ENCODE measurements around the gene SPNS1.
"Not testable (repeated sequence)": the region's sequence is repeated elsewhere in the genome, so short reads cannot be mapped to it uniquely, and the experiment has no call there.

The SPNS1 gene

GRCh38 chr16:28958836-28959235, 15.7 kb upstream of the SPNS1 start:
- 92 to 95% methylated on average over 4 to 5 of the region's 6 CpGs for WGBS, 2 experiments (ENCODE audit: insufficient coverage in 2 of 2)
- peaks cover 92% of the 10 kb centered on the region for H3K36me3 ChIP-seq (ENCODE audit: control insufficient read depth, insufficient read depth, low read length)
- no peak overlapping the region for H3K4me3 ChIP-seq (ENCODE audit: extremely low read depth, insufficient read depth, low read length, poor library complexity, severe bottlenecking)
- H3K27ac ChIP-seq (ENCODE audit: low read depth, low read length, severe bottlenecking): no peak overlapping the region
- H3K4me1 ChIP-seq (ENCODE audit: control insufficient read depth, insufficient read depth, low read length, poor library complexity, severe bottlenecking): no peaks in the 10 kb centered on the region
- H3K9me3 ChIP-seq (ENCODE audit: control insufficient read depth, low read length): no peaks in the 10 kb centered on the region

GRCh38 chr16:28964072-28964471, 10.5 kb upstream of the SPNS1 start:
- Histone ChIP-seq H3K36me3 (ENCODE audit: control insufficient read depth, insufficient read depth, low read length) (peaks cover 57% of the 10 kb centered on the region), H3K4me3 (ENCODE audit: extremely low read depth, insufficient read depth, low read length, poor library complexity, severe bottlenecking) (no peak overlapping the region), H3K4me1 (ENCODE audit: control insufficient read depth, insufficient read depth, low read length, poor library complexity, severe bottlenecking) (no peaks in the 10 kb centered on the region), H3K27ac (ENCODE audit: low read depth, low read length, severe bottlenecking) (no peak overlapping the region), H3K9me3 (ENCODE audit: control insufficient read depth, low read length) (no peaks in the 10 kb centered on the region)
- WGBS, 2 experiments (ENCODE audit: insufficient coverage in 2 of 2): 100% methylated on average over 1 of the region's 3 CpGs

DNA sequence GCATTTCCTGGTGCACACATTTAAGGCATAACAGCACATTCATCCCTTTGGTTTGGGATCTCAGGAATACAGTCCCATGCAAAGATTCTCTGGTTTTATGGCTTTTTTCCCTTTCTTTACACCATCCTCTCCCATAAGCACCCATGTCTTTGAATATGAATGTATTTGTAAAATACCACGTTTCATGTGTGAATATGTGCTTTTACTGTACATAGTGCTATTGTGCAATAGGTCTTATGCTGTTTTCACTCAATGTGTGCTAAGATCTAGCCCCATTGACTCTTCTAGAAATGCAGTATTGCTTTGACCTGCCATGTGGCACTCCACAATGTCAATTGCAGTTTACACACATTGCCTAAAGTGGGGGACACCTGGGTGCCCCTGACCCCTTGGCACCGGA, 10.1 kb upstream of the SPNS1 start:
- H3K4me1 ChIP-seq (ENCODE audit: control insufficient read depth, insufficient read depth, low read length, poor library complexity, severe bottlenecking): no peaks in the 10 kb centered on the region
- H3K36me3 ChIP-seq (ENCODE audit: control insufficient read depth, insufficient read depth, low read length): peaks cover 52% of the 10 kb centered on the region
- no peak overlapping the region for H3K4me3 ChIP-seq (ENCODE audit: extremely low read depth, insufficient read depth, low read length, poor library complexity, severe bottlenecking)
- WGBS, 2 experiments (ENCODE audit: insufficient coverage in 2 of 2): 100% methylated on average over 1 to 2 of the region's 2 CpGs
- no peaks in the 10 kb centered on the region for H3K9me3 ChIP-seq (ENCODE audit: control insufficient read depth, low read length)
- H3K27ac ChIP-seq (ENCODE audit: low read depth, low read length, severe bottlenecking): no peak overlapping the region

GRCh38 chr16:28967156-28967555, 7.4 kb upstream of the SPNS1 start:
- H3K4me3 ChIP-seq (ENCODE audit: extremely low read depth, insufficient read depth, low read length, poor library complexity, severe bottlenecking): no peak overlapping the region
- H3K36me3 ChIP-seq (ENCODE audit: control insufficient read depth, insufficient read depth, low read length): peaks cover 32% of the 10 kb centered on the region
- no peak overlapping the region for H3K27ac ChIP-seq (ENCODE audit: low read depth, low read length, severe bottlenecking)
- no peaks in the 10 kb centered on the region for H3K4me1 ChIP-seq (ENCODE audit: control insufficient read depth, insufficient read depth, low read length, poor library complexity, severe bottlenecking)
- no peaks in the 10 kb centered on the region for H3K9me3 ChIP-seq (ENCODE audit: control insufficient read depth, low read length)
- 91 to 100% methylated on average over 1 to 4 of the region's 4 CpGs for WGBS, 2 experiments (ENCODE audit: insufficient coverage in 2 of 2)

- H3K4me3 ChIP-seq (ENCODE audit: extremely low read depth, insufficient read depth, low read length, poor library complexity, severe bottlenecking); H3K36me3 ChIP-seq (ENCODE audit: control insufficient read depth, insufficient read depth, low read length); H3K9me3 ChIP-seq (ENCODE audit: control insufficient read depth, low read length); H3K27ac ChIP-seq (ENCODE audit: low read depth, low read length, severe bottlenecking); H3K4me1 ChIP-seq (ENCODE audit: control insufficient read depth, insufficient read depth, low read length, poor library complexity, severe bottlenecking): not testable (repeated sequence)
- 95 to 100% methylated on average over 2 of the region's 2 CpGs for WGBS, 2 experiments (ENCODE audit: insufficient coverage in 2 of 2)
Measured at GRCh38 chr16:28969696-28970095, 4.9 kb upstream of the SPNS1 start.

DNA sequence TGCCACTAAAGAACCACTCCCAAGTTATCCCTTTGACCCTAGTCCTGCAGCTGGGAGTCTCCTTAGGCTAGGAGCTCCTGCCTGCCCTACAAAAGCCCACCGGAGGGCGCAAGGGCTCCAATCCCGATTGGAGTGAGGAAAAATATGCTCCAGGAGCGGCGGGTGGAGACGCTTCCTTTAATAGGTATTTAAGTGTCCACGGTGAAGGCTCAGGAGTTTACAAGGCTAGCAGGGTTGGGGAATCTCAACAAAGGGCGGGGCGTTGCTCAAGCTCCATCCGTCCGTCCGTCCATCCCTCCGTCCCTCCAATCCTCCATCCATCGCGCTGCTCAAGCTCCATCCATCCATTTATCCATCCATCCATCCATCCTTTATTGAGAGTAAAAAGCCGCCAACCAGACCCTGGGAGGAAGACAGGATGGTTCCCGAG, 556 bp upstream of the SPNS1 start:
- Histone ChIP-seq H3K9me3 (ENCODE audit: control insufficient read depth, low read length) (no peaks in the 10 kb centered on the region), H3K36me3 (ENCODE audit: control insufficient read depth, insufficient read depth, low read length) (peaks cover 14% of the 10 kb centered on the region), H3K27ac (ENCODE audit: low read depth, low read length, severe bottlenecking) (peak overlapping the region; percentile 92), H3K4me3 (ENCODE audit: extremely low read depth, insufficient read depth, low read length, poor library complexity, severe bottlenecking) (peak overlapping the region; percentile 94), H3K4me1 (ENCODE audit: control insufficient read depth, insufficient read depth, low read length, poor library complexity, severe bottlenecking) (no peaks in the 10 kb centered on the region)
- WGBS, 2 experiments (ENCODE audit: insufficient coverage in 2 of 2): 0 to 1% methylated on average over 10 to 12 of the region's 17 CpGs

DNA sequence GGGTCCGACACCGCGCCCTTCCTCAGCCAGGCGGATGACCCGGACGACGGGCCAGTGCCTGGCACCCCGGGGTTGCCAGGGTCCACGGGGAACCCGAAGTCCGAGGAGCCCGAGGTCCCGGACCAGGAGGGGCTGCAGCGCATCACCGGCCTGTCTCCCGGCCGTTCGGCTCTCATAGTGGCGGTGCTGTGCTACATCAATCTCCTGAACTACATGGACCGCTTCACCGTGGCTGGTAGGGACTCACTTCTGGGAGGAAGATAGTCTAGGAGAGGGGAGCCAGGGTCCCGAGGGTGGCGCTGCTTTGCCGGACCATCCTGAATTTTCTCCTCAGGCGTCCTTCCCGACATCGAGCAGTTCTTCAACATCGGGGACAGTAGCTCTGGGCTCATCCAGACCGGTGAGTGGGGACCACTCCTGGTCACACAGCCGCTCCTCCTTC, 601 bp downstream of the SPNS1 start:
- Histone ChIP-seq H3K27ac (ENCODE audit: low read depth, low read length, severe bottlenecking) (peak overlapping the region; percentile 71), H3K4me3 (ENCODE audit: extremely low read depth, insufficient read depth, low read length, poor library complexity, severe bottlenecking) (peak overlapping the region; percentile 94), H3K4me1 (ENCODE audit: control insufficient read depth, insufficient read depth, low read length, poor library complexity, severe bottlenecking) (no peaks in the 10 kb centered on the region), H3K9me3 (ENCODE audit: control insufficient read depth, low read length) (no peaks in the 10 kb centered on the region), H3K36me3 (ENCODE audit: control insufficient read depth, insufficient read depth, low read length) (peaks cover 17% of the 10 kb centered on the region)
- 5 to 13% methylated on average over 24 to 27 of the region's 30 CpGs for WGBS, 2 experiments (ENCODE audit: insufficient coverage in 2 of 2)

- no peak overlapping the region for H3K27ac ChIP-seq (ENCODE audit: low read depth, low read length, severe bottlenecking)
- peaks cover 41% of the 10 kb centered on the region for H3K36me3 ChIP-seq (ENCODE audit: control insufficient read depth, insufficient read depth, low read length)
- no peak overlapping the region for H3K4me3 ChIP-seq (ENCODE audit: extremely low read depth, insufficient read depth, low read length, poor library complexity, severe bottlenecking)
- no peaks in the 10 kb centered on the region for H3K9me3 ChIP-seq (ENCODE audit: control insufficient read depth, low read length)
- WGBS, 2 experiments (ENCODE audit: insufficient coverage in 2 of 2): 86 to 93% methylated on average over 10 to 11 of the region's 11 CpGs
- H3K4me1 ChIP-seq (ENCODE audit: control insufficient read depth, insufficient read depth, low read length, poor library complexity, severe bottlenecking): no peaks in the 10 kb centered on the region
Measured at GRCh38 chr16:28977703-28978662, 3.4 kb downstream of the SPNS1 start.

DNA sequence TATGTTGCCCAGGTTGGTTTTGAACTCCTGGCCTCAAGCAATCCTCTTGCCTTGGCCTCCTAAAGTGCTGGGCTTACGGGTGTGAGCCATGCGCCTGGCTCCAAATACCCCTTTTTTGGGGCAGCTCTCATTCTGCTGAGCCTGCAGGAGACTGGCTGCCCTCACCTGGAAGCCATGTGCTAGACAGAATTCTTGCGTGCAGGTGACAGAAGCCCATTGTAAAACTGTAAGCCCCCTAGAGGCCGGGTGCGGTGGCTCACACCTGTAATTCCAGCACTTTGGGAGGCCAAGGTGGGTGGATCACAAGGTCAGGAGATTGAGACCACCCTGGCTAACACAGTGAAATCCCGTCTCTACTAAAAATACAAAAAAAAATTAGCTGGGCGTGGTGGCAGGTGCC, 5.8 kb downstream of the SPNS1 start:
- H3K36me3 ChIP-seq (ENCODE audit: control insufficient read depth, insufficient read depth, low read length): peaks cover 57% of the 10 kb centered on the region
- not testable (repeated sequence) for H3K9me3 ChIP-seq (ENCODE audit: control insufficient read depth, low read length); H3K4me1 ChIP-seq (ENCODE audit: control insufficient read depth, insufficient read depth, low read length, poor library complexity, severe bottlenecking); H3K27ac ChIP-seq (ENCODE audit: low read depth, low read length, severe bottlenecking); H3K4me3 ChIP-seq (ENCODE audit: extremely low read depth, insufficient read depth, low read length, poor library complexity, severe bottlenecking)
- WGBS, 2 experiments (ENCODE audit: insufficient coverage in 2 of 2): 89 to 93% methylated on average over 3 to 5 of the region's 7 CpGs

DNA sequence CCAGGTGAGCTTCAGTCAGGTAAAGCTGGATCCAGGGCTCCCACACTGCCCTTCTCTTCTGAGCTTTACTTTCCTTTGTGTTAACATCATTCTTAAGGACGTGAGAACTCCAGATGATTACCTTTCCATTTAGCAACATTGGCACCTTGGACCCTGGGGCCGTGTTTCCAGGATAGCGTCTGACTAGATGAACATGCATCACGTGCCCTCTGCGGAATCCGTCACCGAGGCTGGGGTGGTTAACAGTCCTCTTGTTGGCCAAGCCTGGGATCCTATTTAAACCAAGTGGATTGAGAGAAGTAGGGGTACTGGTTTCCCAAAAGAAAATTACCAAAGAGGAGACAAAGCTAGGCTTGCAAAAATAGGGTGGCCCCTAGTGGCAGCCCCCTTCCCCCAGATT, 6.4 kb downstream of the SPNS1 start:
- no peaks in the 10 kb centered on the region for H3K9me3 ChIP-seq (ENCODE audit: control insufficient read depth, low read length)
- peaks cover 63% of the 10 kb centered on the region for H3K36me3 ChIP-seq (ENCODE audit: control insufficient read depth, insufficient read depth, low read length)
- H3K27ac ChIP-seq (ENCODE audit: low read depth, low read length, severe bottlenecking): no peak overlapping the region
- 97 to 98% methylated on average over 7 of the region's 7 CpGs for WGBS, 2 experiments (ENCODE audit: insufficient coverage in 2 of 2)
- no peak overlapping the region for H3K4me3 ChIP-seq (ENCODE audit: extremely low read depth, insufficient read depth, low read length, poor library complexity, severe bottlenecking)
- H3K4me1 ChIP-seq (ENCODE audit: control insufficient read depth, insufficient read depth, low read length, poor library complexity, severe bottlenecking): no peaks in the 10 kb centered on the region

DNA sequence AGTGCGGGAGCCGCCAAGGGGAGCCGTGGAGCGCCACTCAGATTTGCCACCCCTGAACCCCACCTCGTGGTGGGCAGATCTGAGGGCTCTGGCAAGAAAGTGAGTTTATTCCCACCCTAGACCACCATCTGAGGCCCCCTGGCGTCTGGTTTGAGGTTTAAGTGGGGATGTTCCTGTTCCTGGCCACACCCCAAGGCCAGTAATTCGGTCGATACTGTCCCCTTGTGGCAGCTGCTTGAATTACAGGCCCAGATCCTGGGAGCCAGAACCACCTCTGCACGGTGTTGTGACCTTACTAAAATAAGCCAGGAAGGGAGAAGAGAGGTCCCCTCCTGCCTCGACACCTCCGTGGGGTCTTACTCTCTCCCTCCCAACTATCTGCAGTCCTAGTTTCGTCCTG, 6.9 kb downstream of the SPNS1 start:
- Histone ChIP-seq H3K9me3 (ENCODE audit: control insufficient read depth, low read length) (no peaks in the 10 kb centered on the region), H3K4me1 (ENCODE audit: control insufficient read depth, insufficient read depth, low read length, poor library complexity, severe bottlenecking) (no peaks in the 10 kb centered on the region), H3K27ac (ENCODE audit: low read depth, low read length, severe bottlenecking) (no peak overlapping the region), H3K4me3 (ENCODE audit: extremely low read depth, insufficient read depth, low read length, poor library complexity, severe bottlenecking) (no peak overlapping the region), H3K36me3 (ENCODE audit: control insufficient read depth, insufficient read depth, low read length) (peaks cover 68% of the 10 kb centered on the region)
- 86 to 89% methylated on average over 7 to 11 of the region's 12 CpGs for WGBS, 2 experiments (ENCODE audit: insufficient coverage in 2 of 2)

Data from mesodermal cell (in vitro differentiated cells).